Peyer's patch (tissue), 4 donors: Measurements from ENCODE around the gene CSMD2. TPM values are rescaled to one million over a fixed set of nuclear protein-coding genes. Genes with fewer than 3 reads are reported as not detected.

Experiments used
- DNase-seq, 3 donors: peaks; one replicate each; pipeline ENCODE4 v3.0.0-alpha.2; 2017 to 2019
- H3K27ac ChIP-seq, 4 donors: fragments of 200-600 bp; sonication (generic); one replicate each; pipeline ENCODE4 v1.5.1; 2016 to 2019
- H3K27me3 ChIP-seq, 2 donors: fragments of 200-600 bp; sonication (generic); one replicate each; pipeline ENCODE4 v1.5.1; 2019
- H3K36me3 ChIP-seq, 3 donors: fragments of 200-600 bp; sonication (generic); one replicate each; pipeline ENCODE4 v1.5.1; 2016 to 2019
- H3K4me1 ChIP-seq, 4 donors: fragments of 200-600 bp; sonication (generic); one replicate each; pipeline ENCODE4 v1.5.1; 2016 to 2019
- H3K4me3 ChIP-seq, 4 donors: fragments of 200-600 bp; sonication (generic); 1 replicate in 3 of 4; 2 replicates in 1 of 4; pipeline ENCODE4 v1.5.1; 2016 to 2019; ENCODE audit warnings: mild to moderate bottlenecking in 1 of 4
- H3K9me3 ChIP-seq, 4 donors: fragments of 200-600 bp; sonication (generic); one replicate each; pipeline ENCODE4 v1.5.1; 2016 to 2019; ENCODE audit warnings: mild to moderate bottlenecking in 1 of 4
- POLR2A ChIP-seq, 2 donors: fragments of 450-650 bp; IDR thresholded peaks; one replicate each; pipeline ENCODE4 v1.5.1; 2017; ENCODE audit warnings: antibody characterized with exemption in 2 of 2, mild to moderate bottlenecking in 2 of 2, moderate library complexity in 2 of 2
- total RNA-seq, 4 donors: library from RNA; depleted of rRNA; stranded (reverse); fragments of >200 nt; gene quantifications; one replicate each; pipeline ENCODE4 v1.1.0, GENCODE V29; 2016
- TF ChIP-seq, protein P1 (sequence below), 6 experiments: fragments of 450-650 bp in 4 of 6; fragments of 200-600 bp in 2 of 6; sonication (generic) in 1 of 6; IDR thresholded peaks; one replicate each; pipeline ENCODE4 v1.5.1; 2017 to 2019; ENCODE audit warnings: antibody characterized with exemption in 6 of 6, mild to moderate bottlenecking in 3 of 6, moderate library complexity in 1 of 6

CSMD2 gene
- total RNA-seq, 4 donors from 2014 or later, result under 0.01 to 1.2 (median 0.70) TPM

DNA sequence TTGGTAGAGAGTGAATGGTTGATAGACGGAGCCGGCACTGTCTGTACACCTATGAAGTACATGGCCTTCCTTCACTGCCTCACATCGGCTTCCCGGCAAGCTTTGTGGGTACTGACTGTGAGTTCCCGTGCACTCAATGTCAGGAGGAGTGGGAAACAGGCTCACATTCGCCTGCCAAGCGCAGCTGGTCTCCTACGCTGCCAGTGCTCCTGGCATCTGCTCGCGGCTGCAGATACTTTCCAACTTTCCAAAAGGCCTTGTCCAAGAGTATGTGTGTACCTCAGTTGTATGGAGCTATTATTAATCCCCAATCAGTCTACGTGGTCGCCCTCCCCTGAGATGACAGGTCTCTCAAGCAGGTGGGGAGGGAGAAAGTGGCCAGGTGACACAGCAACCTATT lies 511.8 kb downstream of the CSMD2 start:
- H3K4me1 ChIP-seq, result no peaks in the 10 kb centered on the region
- DNase-seq, result no peak
- H3K36me3 ChIP-seq, result no peaks in the 10 kb centered on the region
- no peaks in the 10 kb centered on the region for H3K9me3 ChIP-seq
- TF ChIP-seq, protein P1, sequence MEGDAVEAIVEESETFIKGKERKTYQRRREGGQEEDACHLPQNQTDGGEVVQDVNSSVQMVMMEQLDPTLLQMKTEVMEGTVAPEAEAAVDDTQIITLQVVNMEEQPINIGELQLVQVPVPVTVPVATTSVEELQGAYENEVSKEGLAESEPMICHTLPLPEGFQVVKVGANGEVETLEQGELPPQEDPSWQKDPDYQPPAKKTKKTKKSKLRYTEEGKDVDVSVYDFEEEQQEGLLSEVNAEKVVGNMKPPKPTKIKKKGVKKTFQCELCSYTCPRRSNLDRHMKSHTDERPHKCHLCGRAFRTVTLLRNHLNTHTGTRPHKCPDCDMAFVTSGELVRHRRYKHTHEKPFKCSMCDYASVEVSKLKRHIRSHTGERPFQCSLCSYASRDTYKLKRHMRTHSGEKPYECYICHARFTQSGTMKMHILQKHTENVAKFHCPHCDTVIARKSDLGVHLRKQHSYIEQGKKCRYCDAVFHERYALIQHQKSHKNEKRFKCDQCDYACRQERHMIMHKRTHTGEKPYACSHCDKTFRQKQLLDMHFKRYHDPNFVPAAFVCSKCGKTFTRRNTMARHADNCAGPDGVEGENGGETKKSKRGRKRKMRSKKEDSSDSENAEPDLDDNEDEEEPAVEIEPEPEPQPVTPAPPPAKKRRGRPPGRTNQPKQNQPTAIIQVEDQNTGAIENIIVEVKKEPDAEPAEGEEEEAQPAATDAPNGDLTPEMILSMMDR (IDR thresholded peaks at IDR 0.05), result no peak
- no peak for TF ChIP-seq POLR2A (IDR thresholded peaks at IDR 0.05)
- no peaks in the 10 kb centered on the region for H3K27me3 ChIP-seq
- H3K27ac ChIP-seq, result no peak overlapping the region
- no peak overlapping the region for H3K4me3 ChIP-seq

DNA sequence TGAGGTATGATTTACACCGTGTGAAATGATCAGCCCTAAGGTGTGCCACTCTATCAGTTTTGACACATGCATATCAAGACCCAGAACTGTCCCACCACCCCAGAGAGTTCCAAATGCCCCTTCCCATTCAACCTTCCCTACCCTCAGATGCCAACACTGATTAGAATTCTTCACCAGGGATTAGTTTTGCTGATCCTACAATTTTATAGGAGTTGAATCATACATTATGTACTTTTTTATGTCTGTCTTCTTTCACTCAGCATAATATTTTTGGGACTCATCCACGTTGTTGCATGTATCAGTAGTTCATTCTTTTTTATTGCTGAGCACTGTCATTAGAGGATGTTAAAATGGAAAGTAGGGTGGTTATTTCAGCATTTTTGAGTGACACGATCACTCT lies 514.3 kb downstream of the CSMD2 start:
- no peaks in the 10 kb centered on the region for H3K36me3 ChIP-seq
- H3K4me3 ChIP-seq, result no peak overlapping the region
- no peaks in the 10 kb centered on the region for H3K9me3 ChIP-seq
- TF ChIP-seq, protein P1 (IDR thresholded peaks at IDR 0.05), result no peak
- no peak for TF ChIP-seq POLR2A (IDR thresholded peaks at IDR 0.05)
- DNase-seq, result no peak
- no peaks in the 10 kb centered on the region for H3K4me1 ChIP-seq
- H3K27me3 ChIP-seq, result no peaks in the 10 kb centered on the region
- no peak overlapping the region for H3K27ac ChIP-seq

- Histone ChIP-seq H3K4me1 (no peaks in the 10 kb centered on the region), H3K27ac (no peak overlapping the region), H3K4me3 (no peak overlapping the region), H3K27me3 (no peaks in the 10 kb centered on the region), H3K36me3 (no peaks in the 10 kb centered on the region), H3K9me3 (no peaks in the 10 kb centered on the region)
- DNase-seq, result no peak
- no peak for TF ChIP-seq POLR2A (IDR thresholded peaks at IDR 0.05)
- TF ChIP-seq, protein P1 (IDR thresholded peaks at IDR 0.05), result no peak
Measured at GRCh38 chr1:33649759-33650158, 515.3 kb downstream of the CSMD2 start.

DNA sequence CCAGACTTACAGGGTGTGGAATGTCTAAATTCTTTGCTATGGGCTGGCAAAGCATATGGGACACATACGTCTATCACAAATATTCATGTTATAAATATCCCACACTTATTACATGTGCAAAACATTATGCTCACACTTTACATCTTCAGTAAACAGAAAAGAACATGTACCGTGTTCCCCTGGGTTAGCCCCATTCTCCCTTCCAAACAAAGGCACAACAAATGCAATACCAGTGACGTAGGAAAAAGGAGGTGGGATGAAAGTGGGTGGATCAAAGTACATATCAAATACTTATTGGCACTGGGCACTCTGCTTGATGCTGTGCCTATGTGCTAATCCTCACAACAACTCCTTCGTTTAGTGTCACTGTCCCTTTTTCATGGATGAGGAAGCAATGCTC lies 521.8 kb downstream of the CSMD2 start:
- H3K4me3 ChIP-seq, result no peak overlapping the region
- no peak overlapping the region for H3K27ac ChIP-seq
- H3K9me3 ChIP-seq, result no peaks in the 10 kb centered on the region
- H3K36me3 ChIP-seq, result no peaks in the 10 kb centered on the region
- DNase-seq, result no peak
- TF ChIP-seq, protein P1 (IDR thresholded peaks at IDR 0.05), result no peak
- TF ChIP-seq POLR2A (IDR thresholded peaks at IDR 0.05), result no peak
- peaks cover 0 to 4% (median 0%) of the 10 kb centered on the region in 4 donors for H3K4me1 ChIP-seq
- no peaks in the 10 kb centered on the region for H3K27me3 ChIP-seq

- DNase-seq, result no peak
- TF ChIP-seq, protein P1 (IDR thresholded peaks at IDR 0.05), result peak in 3 of 6 experiments; percentile 48 to 53 (median 51)
- TF ChIP-seq POLR2A (IDR thresholded peaks at IDR 0.05), result no peak
- Histone ChIP-seq H3K9me3 (no peaks in the 10 kb centered on the region), H3K27ac (no peak overlapping the region), H3K4me3 (no peak overlapping the region), H3K4me1 (peaks cover 0 to 4% (median 0%) of the 10 kb centered on the region in 4 donors), H3K36me3 (no peaks in the 10 kb centered on the region), H3K27me3 (no peaks in the 10 kb centered on the region)
Measured at GRCh38 chr1:33641104-33641830, 523.8 kb downstream of the CSMD2 start.
